MM.1S (cell line): Measurements from ENCODE around the gene TNRC6A.

Experiments
- DNase-seq: peaks from one replicate; pipeline ENCODE4 v3.0.0-alpha.2; 2015
- H2AFZ ChIP-seq: fragments of 300-600 bp; sonication (generic); 2 replicates; pipeline ENCODE4 v1.6.0; 2016; ENCODE audit warnings: antibody characterized with exemption, low read length
- H3F3A ChIP-seq: fragments of 300-600 bp; sonication (generic); 2 replicates; pipeline ENCODE4 v1.6.1; 2016; ENCODE audit warnings: mild to moderate bottlenecking, antibody characterized with exemption, low read length, moderate library complexity, mixed read lengths; ENCODE audit not compliant: insufficient read depth
- H3K27ac ChIP-seq: fragments of 300-600 bp; sonication (generic); 2 replicates; pipeline ENCODE4 v1.5.1; 2016; ENCODE audit warnings: mild to moderate bottlenecking, low read length
- H3K27me3 ChIP-seq: fragments of 300-600 bp; sonication (generic); replicated peaks from 2 replicates; pipeline ENCODE4 v1.6.0; 2016; ENCODE audit warnings: low read length; ENCODE audit not compliant: insufficient read depth
- H3K36me3 ChIP-seq: fragments of 300-600 bp; sonication (generic); replicated peaks from 2 replicates; pipeline ENCODE4 v1.6.1; 2016; ENCODE audit warnings: mild to moderate bottlenecking, low read length, mixed read lengths; ENCODE audit not compliant: insufficient read depth
- H3K4me1 ChIP-seq: fragments of 300-600 bp; sonication (generic); 2 replicates; pipeline ENCODE4 v1.6.1; 2016; ENCODE audit warnings: low read length, mixed read lengths
- H3K4me2 ChIP-seq: fragments of 300-600 bp; sonication (generic); 2 replicates; pipeline ENCODE4 v1.6.0; 2016; ENCODE audit warnings: low read depth, low read length
- H3K4me3 ChIP-seq: fragments of 300-600 bp; sonication (generic); 2 replicates; pipeline ENCODE4 v1.5.1; 2016; ENCODE audit warnings: low read length, mixed read lengths
- H3K79me2 ChIP-seq: fragments of 300-600 bp; sonication (generic); 2 replicates; pipeline ENCODE4 v1.6.1; 2016; ENCODE audit warnings: mixed run types, low read length, mixed read lengths
- H3K9ac ChIP-seq: fragments of 300-600 bp; sonication (generic); 2 replicates; pipeline ENCODE4 v1.6.1; 2016; ENCODE audit warnings: low read length, mixed read lengths
- H3K9me2 ChIP-seq: fragments of 300-600 bp; sonication (generic); replicated peaks from 2 replicates; pipeline ENCODE4 v1.6.1; 2016; ENCODE audit warnings: mild to moderate bottlenecking, low read length, mixed read lengths; ENCODE audit not compliant: insufficient read depth
- H3K9me3 ChIP-seq: fragments of 300-600 bp; sonication (generic); replicated peaks from 2 replicates; pipeline ENCODE4 v1.6.1; 2016; ENCODE audit warnings: mild to moderate bottlenecking, low read length, mixed read lengths; ENCODE audit not compliant: insufficient read depth
- H4K20me1 ChIP-seq: fragments of 300-600 bp; sonication (generic); 2 replicates; pipeline ENCODE4 v1.6.1; 2016; ENCODE audit warnings: mild to moderate bottlenecking, low read length, moderate library complexity, mixed read lengths; ENCODE audit not compliant: insufficient read depth
- CTCF ChIP-seq: fragments of 300-600 bp; sonication (generic); IDR thresholded peaks from 2 replicates; pipeline ENCODE4 v1.5.1; 2016; ENCODE audit warnings: antibody characterized with exemption, low read length, mixed read lengths
- EZH2 ChIP-seq: fragments of 300-600 bp; sonication (generic); optimal IDR thresholded peaks from 2 replicates; pipeline ENCODE3; 2017; ENCODE audit warnings: low read depth, mild to moderate bottlenecking, antibody characterized with exemption, low read length, mixed read lengths
- EZH2phosphoT487 ChIP-seq: fragments of 300-600 bp; sonication (generic); IDR thresholded peaks from 2 replicates; pipeline ENCODE4 v1.6.1; 2018; ENCODE audit warnings: antibody characterized with exemption, low read length

Gene TNRC6A

GRCh38 chr16:24774510-24774909, 45.1 kb downstream of the TNRC6A start:
- Histone ChIP-seq H3K36me3 (no peaks in the 10 kb centered on the region; the same call in 1 of the 2 replicates), H4K20me1 (peaks cover 10% of the 10 kb centered on the region; the same call in 1 of the 2 replicates)

GRCh38 chr16:24775455-24775854, 46.0 kb downstream of the TNRC6A start:
- H3K36me3 ChIP-seq, result no peaks in the 10 kb centered on the region; the same call in 1 of the 2 replicates
- peaks cover 51% of the 10 kb centered on the region for H3K79me2 ChIP-seq
- no peak overlapping the region for H3K9ac ChIP-seq

More at GRCh38 chr16:24774510-24774909, 45.1 kb downstream of the TNRC6A start:
- DNase-seq, result no peak
- H3K9ac ChIP-seq, result no peak overlapping the region
- no peak overlapping the region for H3K4me2 ChIP-seq
- TF ChIP-seq EZH2phosphoT487 (no peak), EZH2 (no peak), CTCF (no peak)
- H2AFZ ChIP-seq, result no peak overlapping the region
- no peaks in the 10 kb centered on the region for H3K4me1 ChIP-seq
- no peaks in the 10 kb centered on the region for H3K9me3 ChIP-seq
- no peaks in the 10 kb centered on the region for H3F3A ChIP-seq
- no peaks in the 10 kb centered on the region for H3K27me3 ChIP-seq
- no peak overlapping the region for H3K27ac ChIP-seq
- peaks cover 54% of the 10 kb centered on the region for H3K79me2 ChIP-seq
- H3K4me3 ChIP-seq, result no peak overlapping the region
- H3K9me2 ChIP-seq, result no peaks in the 10 kb centered on the region

GRCh38 chr16:24776501-24777220, 47.2 kb downstream of the TNRC6A start:
- Histone ChIP-seq H3K9me2 (no peaks in the 10 kb centered on the region), H3F3A (no peaks in the 10 kb centered on the region), H3K9ac (no peak overlapping the region), H3K36me3 (no peaks in the 10 kb centered on the region), H3K27ac (no peak overlapping the region), H3K4me2 (no peak overlapping the region), H2AFZ (no peak overlapping the region), H3K4me3 (no peak overlapping the region), H3K4me1 (no peaks in the 10 kb centered on the region), H4K20me1 (peaks cover 6% of the 10 kb centered on the region; the same call in 1 of the 2 replicates), H3K79me2 (peaks cover 46% of the 10 kb centered on the region), H3K27me3 (no peaks in the 10 kb centered on the region), H3K9me3 (no peaks in the 10 kb centered on the region)
- TF ChIP-seq EZH2phosphoT487 (no peak), EZH2 (no peak), CTCF (no peak)
- no peak for DNase-seq

More at GRCh38 chr16:24775455-24775854, 46.0 kb downstream of the TNRC6A start:
- Histone ChIP-seq H3K4me2 (no peak overlapping the region), H3K9me2 (no peaks in the 10 kb centered on the region), H2AFZ (no peak overlapping the region), H3K9me3 (no peaks in the 10 kb centered on the region), H3K27ac (no peak overlapping the region), H3F3A (no peaks in the 10 kb centered on the region), H3K4me1 (no peaks in the 10 kb centered on the region), H4K20me1 (peaks cover 10% of the 10 kb centered on the region; the same call in 1 of the 2 replicates), H3K27me3 (no peaks in the 10 kb centered on the region), H3K4me3 (no peak overlapping the region)
- no peak for TF ChIP-seq CTCF
- TF ChIP-seq EZH2, result no peak
- no peak for TF ChIP-seq EZH2phosphoT487
- DNase-seq, result no peak
